NCI-H1092 treated with DMSO at 0.1 percent for 48 hours (cell line): ENCODE measurements around the gene KHDC1.
A peak's percentile ranks its signal among the peaks of the same experiment; 100 is the strongest.
"Not testable (repeated sequence)": the region's sequence is repeated elsewhere in the genome, so short reads cannot be mapped to it uniquely, and the experiment has no call there.

Source experiments
- DNase-seq: peaks from one replicate; lab custom pipeline; 2025; lab: John Stamatoyannopoulos, UW

Gene KHDC1, protein sequence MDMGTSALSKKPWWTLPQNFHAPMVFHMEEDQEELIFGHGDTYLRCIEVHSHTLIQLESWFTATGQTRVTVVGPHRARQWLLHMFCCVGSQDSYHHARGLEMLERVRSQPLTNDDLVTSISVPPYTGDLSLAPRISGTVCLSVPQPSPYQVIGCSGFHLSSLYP

DNA sequence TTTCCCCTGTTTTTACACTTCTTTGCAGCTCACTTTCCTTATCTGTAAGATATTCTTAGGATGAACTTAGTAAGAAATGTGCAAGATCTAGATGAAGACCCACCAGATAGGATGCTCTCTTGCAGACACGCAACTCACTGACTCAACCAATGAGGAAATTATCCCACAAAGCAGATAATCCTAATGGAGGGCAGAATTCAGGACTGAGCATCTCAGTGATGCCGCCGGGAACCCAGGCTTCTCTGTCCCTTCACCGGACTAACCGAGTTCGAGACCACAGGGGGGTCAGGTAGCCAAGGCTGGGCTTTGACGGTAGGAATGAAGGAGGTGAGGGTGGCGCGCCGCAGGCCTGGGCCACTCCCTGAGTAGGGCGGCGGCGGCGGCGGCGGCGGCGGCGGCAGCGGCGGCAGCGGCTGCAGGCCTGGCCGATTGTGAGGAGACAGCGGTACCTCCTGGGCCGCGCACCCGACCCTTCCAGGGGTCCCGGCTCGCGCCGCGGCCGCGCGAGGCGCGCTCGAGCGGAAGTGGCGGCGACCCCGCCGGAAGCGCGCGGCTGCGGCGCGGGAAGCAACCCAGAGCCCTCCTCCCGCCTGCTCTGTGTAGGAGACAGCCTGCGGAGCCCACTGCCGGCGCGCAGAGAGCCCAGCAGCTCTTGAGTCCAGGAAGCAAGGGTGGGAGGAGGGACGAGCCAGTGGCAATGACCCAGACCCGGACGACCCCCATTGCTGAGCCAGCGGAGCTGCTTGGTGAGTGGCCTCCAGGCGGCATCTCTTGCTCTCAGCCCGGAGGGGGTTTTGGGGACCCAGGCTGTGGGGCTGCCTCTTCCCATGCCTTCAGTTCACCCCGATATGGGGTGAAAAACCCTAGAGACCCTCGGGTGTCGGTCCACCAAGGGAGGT, at the start of gene KHDC1:
KHDC1 (minus strand) TSS at position 526 of the 899 bp plus-strand sequence. CDS start 20,679 bp downstream, outside the sequence.
- peak; percentile 74 for DNase-seq

DNA sequence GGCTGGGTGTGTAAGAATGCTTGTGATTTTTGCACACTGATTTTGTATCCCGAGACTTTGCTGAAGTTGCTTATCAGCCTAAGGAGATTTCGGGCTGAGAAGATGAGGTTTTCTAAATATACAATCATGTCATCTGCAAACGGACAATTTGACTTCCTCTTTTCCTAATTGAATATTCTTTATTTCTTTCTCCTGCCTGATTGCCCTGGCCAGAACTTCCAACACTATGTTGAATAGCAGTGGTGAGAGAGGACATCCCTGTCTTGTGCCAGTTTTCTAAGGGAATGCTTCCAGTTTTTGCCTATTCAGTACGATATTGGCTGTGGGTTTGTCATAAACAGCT, 47.5 kb upstream of the KHDC1 start:
- not testable (repeated sequence) for DNase-seq

DNA sequence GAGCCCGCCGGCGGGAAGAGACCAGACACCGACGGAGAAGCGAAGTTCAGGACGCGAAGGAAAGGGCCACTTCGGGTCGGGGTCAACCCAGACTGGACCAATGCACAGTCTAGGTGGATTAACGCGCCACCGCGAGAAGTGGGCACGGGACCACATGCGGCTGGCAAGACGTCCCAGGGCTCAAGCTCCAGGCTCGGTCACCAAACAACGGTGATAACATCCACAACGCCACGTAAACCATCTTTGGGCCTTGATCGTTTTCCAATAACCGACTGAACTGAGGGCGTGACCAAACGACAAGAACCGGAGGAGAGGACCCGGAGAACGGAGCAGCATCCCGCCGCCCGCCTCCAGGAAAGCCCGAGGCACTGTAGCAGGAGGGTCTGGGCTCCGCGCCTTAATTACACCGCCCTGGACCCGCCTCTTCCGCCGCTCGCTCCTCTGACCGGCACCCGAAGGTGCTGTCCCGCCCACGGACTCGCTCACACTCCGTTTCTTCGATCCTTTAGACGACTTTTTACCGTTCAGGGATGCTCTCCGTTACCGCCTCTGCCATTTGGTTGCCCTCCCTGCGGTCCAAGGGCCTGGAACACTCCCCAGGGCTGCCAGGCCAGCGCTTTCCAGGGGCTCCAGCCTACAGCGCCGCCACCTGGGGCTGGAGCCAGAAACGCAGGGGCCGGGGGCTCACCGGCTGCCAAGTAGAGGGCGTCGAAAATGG, 46.9 kb upstream of the KHDC1 start:
- peak; percentile 61 for DNase-seq

DNA sequence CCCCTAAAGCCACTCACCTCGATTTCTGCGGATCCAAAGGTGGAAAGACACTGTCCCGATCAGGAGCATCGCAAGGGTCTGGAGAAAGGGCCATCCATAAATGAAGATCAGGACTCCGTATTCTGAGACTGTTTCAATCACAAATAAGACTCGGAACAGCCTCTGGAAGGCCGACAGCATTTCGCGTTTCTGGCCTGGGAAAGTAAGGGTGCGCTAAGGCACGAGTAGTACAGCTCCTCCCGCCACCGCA, 46.5 kb upstream of the KHDC1 start:
- DNase-seq: no peak

DNA sequence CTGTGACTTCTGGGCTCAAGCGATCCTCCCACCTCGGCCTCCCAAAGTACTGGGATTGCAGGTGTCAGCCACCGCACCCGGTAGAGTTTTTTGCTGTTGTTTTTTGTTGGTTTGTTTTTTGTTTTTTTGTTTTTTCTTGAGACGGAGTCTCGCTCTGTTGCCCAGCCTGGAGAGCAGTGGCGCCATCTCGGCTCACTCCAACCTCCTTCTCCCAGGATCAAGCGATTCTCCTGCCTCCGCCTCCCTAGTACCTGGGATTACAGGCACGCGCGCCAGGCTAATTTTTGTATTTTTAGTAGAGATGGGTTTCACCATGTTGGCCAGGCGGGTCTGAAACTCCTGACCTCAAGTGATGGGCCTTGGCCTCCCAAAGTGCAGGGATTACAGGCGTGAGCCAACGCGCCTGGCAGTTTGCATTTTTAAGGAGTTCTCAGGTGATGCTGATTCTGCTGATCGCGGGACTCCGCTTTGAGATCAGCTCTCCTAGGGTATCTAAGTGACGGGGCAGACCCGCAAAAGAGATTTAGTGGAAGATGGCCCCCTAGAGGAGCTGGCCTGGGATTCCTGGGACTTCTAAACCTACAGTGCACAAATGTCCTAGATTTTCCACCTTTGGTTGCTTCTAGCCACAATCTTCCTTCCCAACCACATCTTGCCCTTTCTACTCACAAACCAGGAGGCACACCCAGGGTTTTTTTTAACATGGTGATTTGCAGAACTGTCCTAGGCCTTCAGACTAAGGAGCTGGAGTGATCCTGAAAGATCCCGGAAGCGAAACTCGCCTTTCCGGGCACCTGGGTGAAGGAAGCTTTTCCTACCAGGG, 45.9 kb upstream of the KHDC1 start:
- no peak for DNase-seq

DNA sequence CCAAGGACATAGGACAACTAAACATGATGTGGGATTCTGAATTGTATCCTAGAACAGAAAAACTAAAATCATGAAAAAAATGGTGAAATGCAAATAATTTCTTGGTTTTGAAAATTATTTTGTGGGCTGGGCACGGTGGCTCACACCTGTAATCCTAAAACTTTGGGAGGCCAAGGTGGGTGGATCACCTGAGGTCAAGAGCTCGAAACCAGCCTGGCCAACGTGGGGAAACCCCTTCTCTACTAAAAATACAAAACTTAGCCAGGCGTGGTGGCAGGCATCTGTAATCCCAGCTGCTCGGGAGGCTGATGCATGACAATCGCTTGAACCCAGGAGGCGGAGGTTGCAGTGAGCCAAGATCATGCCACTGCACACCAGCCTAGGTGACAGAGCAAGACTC, 40.8 kb upstream of the KHDC1 start:
- not testable (repeated sequence) for DNase-seq

DNA sequence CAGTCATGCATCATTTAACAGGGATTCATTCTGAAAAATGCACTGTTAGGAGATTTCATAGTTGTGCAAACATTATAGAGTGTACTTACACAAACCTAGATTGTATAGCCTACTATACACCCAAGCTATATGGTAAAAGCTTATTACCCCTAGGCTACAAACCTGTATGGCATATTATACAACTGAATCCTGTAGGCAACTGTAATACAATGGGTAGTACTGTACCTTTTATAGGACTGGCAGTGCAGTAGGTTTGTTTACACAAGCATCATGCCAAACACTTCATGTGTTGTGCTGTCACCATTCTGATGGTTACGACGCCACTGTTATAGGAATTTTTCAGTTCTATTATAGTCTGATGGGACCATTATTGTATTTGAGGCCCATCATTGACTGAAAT, 39.3 kb upstream of the KHDC1 start:
- no peak for DNase-seq

DNA sequence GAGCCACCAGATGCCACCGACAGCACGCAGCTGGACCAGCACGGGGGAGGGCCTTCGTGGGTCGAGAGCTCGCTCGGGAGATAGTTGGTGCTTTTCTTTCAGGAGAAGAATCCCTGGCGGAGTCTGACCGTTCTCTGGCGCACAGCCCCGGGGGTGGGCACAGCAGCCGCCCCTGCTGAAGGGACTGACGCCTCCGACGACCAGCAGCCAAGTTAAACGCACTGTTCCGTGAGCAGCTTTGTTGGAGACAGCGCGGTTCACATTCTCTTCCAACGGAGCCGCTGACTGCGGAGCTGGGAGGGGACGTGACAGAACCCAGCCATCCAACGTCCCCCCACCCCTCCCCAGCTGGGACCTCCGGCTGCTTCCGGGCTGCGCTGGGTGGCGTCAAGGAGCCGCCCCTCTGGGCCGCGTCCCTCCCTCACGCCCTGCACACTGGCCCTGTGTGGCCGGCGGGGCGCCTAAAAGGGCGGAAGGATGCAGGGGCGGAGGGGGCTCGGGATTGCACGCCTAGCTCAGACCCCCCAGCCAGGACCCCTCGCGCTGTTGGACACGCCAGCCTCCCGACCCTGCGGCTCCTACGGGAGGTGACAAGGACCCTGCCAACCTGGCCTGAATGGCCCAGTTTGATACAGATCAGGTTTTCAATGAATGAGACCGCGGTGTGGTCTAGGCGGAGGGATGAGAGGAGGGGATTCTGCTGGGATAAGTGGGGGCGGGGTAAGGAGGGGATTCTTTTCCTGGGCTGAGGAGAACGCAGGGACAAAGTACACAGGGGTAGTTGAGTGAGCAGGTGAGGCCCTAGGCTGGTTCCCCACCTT, 36.4 kb upstream of the KHDC1 start:
- DNase-seq: no peak

DNA sequence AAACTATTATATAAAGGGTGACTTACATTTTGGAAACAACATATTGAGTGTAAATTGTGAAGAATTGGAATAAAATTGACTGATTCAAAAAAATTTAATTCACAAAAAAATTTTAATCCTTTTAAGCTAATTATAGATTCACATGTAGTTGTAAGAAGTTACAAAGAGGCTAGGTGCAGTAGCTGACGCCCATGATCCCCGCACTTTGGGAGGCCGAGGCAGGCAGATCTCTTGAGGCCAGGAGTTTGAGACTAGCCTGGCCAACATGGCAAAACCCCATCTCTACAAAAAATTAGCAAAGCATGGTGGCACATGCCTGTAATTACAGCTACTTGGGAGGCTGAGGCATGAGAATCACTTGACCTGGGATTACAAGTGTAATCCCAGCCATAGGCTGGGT, 30.3 kb upstream of the KHDC1 start:
- DNase-seq: no peak

DNA sequence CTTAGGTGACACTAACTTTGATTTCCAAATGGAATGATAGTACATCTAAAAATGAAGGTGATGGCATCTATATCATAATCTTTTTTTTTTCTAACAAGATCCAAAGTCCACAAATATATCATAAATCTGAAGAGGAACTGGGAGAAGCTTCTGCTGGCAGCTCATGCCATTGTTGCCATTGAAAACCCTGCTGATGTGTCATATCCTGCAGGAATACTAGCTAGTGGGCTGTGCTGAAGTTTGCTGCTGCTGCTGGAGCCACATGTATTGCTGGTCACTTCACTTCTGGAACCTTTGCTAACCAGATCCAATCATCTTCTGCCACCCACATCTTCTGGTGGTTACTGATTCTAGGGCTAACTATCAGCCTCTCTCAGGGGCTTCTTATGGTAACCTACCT, 27.4 kb upstream of the KHDC1 start:
- no peak for DNase-seq

DNA sequence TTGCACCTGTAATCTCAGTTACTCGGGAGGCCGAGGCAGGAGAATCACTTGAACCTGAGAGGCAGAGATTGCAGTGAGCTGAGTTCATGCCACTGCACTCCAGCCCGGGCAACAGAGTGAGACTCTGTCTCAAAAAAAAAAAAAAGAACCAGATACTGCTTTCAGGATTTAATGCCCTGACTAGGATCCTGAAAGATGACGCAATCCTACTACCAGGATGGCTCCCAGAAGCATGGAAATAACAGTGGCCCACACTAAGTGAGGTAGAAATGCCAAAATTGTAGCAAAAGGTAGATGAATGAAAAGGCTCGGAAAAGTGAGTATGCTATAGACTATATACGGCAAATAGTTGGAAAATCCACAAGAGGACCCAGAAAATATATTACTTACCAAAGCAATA, 23.8 kb upstream of the KHDC1 start:
- no peak for DNase-seq

DNA sequence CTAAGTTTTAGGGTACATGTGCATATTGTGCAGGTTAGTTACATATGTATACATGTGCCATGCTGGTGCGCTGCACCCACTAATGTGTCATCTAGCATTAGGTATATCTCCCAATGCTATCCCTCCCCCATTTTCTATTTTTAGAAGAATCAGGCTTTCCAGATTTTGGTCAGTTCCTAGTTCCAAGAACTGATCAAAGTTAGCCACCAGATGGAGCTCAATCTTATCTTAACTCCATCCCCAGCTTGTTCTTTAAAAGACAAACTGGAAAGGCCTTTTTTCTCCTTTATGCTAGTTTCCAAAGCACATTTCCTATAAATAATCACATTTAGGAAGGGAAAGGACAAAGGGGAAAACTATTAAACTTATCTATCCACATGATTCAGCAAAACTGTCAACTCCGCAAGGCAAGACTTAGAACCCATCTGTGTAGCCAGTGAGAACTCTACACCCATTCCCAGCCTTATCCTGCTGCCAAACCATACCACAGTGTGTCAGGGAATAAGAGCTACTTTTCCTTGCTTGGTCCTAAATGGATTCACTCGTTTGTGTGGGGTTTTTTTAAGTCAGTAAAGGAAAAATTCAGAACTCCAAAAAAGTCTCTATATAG, 22.8 kb upstream of the KHDC1 start:
- no peak for DNase-seq

DNA sequence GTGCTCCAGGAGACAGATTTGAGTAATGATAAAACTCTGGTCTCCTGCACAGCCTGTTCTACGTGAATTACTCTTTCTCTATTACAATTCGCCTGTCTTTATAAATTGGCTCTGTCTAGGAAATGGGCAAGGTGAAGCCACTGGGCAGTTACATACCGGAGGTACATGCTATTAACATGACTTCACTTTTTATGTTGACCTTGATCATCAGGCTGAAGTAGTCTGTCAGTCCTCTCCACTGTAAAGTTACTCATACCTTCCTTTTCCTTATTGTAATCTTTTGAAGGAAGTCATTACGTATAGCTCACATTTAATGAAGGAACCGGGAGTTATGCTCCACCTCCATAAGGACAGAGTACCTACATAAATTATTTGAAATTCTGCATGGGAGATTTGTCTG, 19.9 kb upstream of the KHDC1 start:
- no peak for DNase-seq

DNA sequence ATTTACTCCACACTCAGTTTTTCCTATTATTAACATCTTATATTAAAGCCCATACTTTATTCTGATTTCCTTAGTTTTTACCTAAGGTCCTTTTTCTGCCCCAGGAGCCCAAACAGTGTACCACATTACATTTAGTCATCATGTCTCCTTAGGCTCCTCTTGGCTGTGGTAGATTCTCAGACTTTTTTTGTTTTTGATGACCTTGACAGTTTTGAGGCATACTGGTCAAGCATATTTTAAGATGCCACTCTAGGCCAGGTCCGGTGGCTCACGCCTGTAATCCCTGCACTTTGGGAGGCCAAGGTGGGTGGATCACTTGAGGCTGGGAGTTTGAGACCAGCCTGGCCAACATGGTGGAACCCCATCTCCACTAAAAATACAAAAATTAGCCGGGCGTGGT, 18.7 kb upstream of the KHDC1 start:
- not testable (repeated sequence) for DNase-seq

DNA sequence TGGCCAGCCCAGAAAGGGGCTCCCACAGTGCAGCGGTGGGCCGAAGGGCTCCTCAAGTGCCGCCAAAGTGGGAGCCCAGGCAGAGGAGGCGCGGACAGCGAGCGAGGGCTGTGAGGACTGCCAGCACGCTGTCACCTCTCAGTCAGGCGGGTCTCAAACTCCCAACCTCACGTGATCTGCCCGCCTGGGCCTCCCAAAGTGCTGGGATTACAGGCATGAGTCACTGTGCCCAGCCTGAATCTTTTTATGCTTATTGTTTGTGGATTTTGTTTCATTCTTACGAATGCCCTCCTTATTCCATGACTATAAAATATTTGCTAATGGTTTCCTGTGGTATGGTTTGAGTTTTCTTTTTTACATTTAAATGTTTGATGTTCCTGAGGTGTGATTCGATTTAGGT, 6.3 kb upstream of the KHDC1 start:
- DNase-seq: not testable (repeated sequence)

DNA sequence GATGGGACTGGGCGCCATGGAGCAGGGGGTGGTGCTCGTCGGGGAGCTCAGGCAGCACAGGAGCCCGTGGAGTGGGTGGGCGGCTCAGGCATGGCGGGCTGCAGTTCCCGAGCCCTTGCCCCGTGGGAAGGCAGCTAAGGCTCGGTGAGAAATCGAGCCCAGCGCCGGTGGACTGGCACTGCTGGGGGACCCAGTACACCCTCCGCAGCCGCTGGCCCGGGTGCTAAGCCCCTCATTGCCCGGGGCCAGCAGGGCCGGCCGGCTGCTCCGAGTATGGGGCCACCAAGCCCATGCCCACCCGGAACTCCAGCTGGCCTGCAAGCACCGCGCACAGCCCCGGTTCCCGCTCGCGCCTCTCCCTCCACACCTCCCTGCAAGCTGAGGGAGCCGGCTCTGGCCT, 5.9 kb upstream of the KHDC1 start:
- DNase-seq: not testable (repeated sequence)

DNA sequence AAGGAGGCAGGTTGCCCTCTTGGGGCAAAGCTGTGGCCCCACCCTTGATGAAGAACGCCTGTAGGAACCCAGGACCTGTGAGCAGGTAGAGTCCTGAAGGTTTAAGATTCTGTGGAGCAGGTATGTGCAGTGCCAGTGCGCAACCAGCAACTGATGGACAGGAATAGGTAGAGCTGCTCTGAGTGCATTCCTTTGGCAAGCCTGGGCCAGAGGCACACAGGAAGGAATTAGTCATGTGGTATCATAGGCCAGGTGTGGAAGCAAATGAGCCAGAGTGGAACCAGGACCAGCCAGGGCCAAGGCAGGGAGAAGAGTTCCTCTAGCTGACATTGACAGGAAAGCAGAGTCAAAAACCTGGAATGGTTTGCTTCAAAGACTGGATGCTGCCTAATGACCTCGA, 1.4 kb upstream of the KHDC1 start:
- no peak for DNase-seq

DNA sequence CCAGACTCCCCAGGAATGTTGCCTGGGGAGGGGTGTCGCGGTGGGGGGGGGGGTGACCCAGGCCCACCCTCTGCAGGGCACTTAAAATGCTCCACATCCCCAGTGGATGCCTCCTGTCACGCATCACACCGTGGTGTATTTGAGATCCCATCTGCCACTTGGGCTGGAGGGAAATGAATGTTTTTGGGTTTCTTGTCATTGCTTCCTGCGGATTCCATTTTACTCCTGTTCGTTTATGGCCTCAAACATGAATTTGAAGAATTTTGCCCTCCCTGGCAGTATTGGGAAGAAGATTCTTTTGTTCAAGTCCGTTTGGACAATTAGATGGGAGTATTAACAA, 544 bp upstream of the KHDC1 start:
- no peak for DNase-seq

DNA sequence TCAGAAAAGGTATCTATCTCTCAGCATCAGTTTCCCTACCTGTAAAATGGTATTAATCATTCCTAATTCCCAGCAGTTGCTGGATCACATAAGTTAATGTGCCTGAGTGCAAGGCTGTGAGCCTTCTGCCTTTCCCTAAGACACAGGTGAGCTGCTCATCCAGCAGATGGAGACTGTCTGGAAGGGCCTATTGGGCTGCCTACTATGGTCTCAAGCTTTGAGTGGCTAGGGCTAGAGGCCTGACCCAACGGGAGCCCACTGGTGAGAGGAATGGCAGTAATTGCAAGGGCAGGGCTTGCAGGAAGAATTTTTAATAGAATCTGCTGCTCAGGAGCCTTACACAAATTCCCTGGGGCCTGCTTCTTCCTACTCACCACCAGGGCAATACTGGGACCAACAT, 4.3 kb downstream of the KHDC1 start:
- DNase-seq: no peak

DNA sequence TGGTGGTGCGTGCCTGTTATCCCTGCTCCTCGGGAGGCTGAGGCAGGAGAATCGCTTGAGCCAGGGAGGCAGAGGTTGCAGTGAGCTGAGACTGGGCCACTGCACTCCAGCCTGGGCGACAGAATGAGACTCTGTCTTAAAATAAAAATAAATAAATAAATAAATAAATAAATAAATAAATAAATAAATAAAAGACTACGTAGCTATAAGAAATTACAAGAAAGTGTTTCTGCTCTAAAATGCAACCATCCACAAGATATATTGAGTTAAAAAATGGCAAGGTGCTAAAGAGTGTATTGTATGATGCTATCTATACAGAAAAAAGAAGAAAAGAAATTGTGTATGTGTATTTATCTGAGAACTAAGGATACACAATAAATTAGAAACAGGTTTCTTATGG, 8.7 kb downstream of the KHDC1 start:
- not testable (repeated sequence) for DNase-seq

DNA sequence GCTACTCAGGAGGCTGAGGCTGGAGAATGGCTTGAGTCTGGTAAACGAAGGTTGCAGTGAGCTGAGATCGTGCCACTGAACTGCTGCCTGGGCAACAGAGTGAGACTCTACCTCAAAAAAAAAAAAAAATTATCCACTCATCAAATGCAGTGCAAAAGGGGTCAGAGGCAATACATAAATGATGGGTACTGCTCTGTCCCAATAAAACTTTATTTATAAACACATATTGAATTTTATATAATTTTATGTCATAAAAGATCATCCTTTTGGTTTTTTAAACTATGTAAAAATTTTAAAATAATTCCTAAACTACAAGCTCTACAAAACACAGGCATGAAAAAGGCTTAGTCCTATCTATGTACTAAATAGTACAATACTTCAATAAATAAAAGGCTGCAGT, 10.3 kb downstream of the KHDC1 start:
- no peak for DNase-seq
